SKM-1 (cell line): ENCODE results near the gene GBP1.
"Not testable (repeated sequence)": the region's sequence is repeated elsewhere in the genome, so short reads cannot be mapped to it uniquely, and the experiment has no call there.

Source experiments
- DNase-seq: peaks from one replicate; lab custom pipeline; 2025; ENCODE audit not compliant: unreplicated experiment; lab: John Stamatoyannopoulos, UW

Gene GBP1

GRCh38 chr1:89065079-89065868 is at the start of gene GBP1:
GBP1 (minus strand) TSS chr1:89065208; CDS start chr1:89063234, 1,974 bp downstream.
- DNase-seq: no peak

- DNase-seq: no peak
Observed at GRCh38 chr1:89114662-89115061, 49.7 kb upstream of the GBP1 start.

GRCh38 chr1:89112871-89113613 is 48.0 kb upstream of the GBP1 start:
- no peak for DNase-seq

GRCh38 chr1:89104687-89105086 is 39.7 kb upstream of the GBP1 start:
- DNase-seq: no peak

GRCh38 chr1:89104147-89104546 is 39.1 kb upstream of the GBP1 start:
- DNase-seq: no peak

- DNase-seq: no peak
Observed at GRCh38 chr1:89102021-89102420, 37.0 kb upstream of the GBP1 start.

GRCh38 chr1:89100412-89100811 is 35.4 kb upstream of the GBP1 start:
- DNase-seq: no peak

GRCh38 chr1:89098857-89099256 is 33.8 kb upstream of the GBP1 start:
- no peak for DNase-seq

GRCh38 chr1:89095737-89096136 is 30.7 kb upstream of the GBP1 start:
- DNase-seq: no peak

GRCh38 chr1:89089962-89090361 is 25.0 kb upstream of the GBP1 start:
- no peak for DNase-seq

- no peak for DNase-seq
Observed at GRCh38 chr1:89088572-89088971, 23.6 kb upstream of the GBP1 start.

- DNase-seq: no peak
Observed at GRCh38 chr1:89087241-89087640, 22.2 kb upstream of the GBP1 start.

- peak; percentile 7 for DNase-seq
Observed at GRCh38 chr1:89085781-89086180, 20.8 kb upstream of the GBP1 start.

- DNase-seq: no peak
Observed at GRCh38 chr1:89081005-89081404, 16.0 kb upstream of the GBP1 start.

- DNase-seq: not testable (repeated sequence)
Observed at GRCh38 chr1:89080068-89080467, 15.1 kb upstream of the GBP1 start.

GRCh38 chr1:89072466-89073065 is 7.6 kb upstream of the GBP1 start:
- DNase-seq: not testable (repeated sequence)

GRCh38 chr1:89070509-89070908 is 5.5 kb upstream of the GBP1 start:
- no peak for DNase-seq

- no peak for DNase-seq
Observed at GRCh38 chr1:89069951-89070350, 4.9 kb upstream of the GBP1 start.

GRCh38 chr1:89068291-89068690 is 3.3 kb upstream of the GBP1 start:
- no peak for DNase-seq

- DNase-seq: no peak
Observed at GRCh38 chr1:89064632-89065031, 376 bp downstream of the GBP1 start.

- DNase-seq: no peak
Observed at GRCh38 chr1:89063094-89063493, 1.9 kb downstream of the GBP1 start.

- no peak for DNase-seq
Observed at GRCh38 chr1:89060091-89060490, 4.9 kb downstream of the GBP1 start.
